ENCODE results near the gene PBX2.

DNA sequence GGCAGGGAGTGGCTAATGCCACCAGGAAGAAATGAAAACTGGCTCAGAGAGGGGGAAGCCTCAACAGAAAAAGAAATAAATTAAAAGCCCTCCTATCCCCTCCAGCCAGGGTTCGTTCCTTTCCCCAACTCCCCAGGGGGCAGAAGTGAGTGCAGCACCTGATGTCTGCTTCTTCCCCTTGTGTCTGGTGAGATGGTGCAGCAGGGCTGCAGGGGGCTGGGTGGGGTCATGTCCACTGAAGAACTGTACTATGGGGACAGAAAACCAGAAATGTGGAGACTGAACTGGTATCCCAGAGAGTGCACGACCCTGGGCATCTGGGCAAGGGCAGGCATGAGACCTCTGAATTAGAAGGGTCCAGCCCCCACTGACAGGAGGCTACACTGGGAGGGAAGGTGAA lies 21.7 kb downstream of the PBX2 start:
- TF ChIP-seq, protein P1, sequence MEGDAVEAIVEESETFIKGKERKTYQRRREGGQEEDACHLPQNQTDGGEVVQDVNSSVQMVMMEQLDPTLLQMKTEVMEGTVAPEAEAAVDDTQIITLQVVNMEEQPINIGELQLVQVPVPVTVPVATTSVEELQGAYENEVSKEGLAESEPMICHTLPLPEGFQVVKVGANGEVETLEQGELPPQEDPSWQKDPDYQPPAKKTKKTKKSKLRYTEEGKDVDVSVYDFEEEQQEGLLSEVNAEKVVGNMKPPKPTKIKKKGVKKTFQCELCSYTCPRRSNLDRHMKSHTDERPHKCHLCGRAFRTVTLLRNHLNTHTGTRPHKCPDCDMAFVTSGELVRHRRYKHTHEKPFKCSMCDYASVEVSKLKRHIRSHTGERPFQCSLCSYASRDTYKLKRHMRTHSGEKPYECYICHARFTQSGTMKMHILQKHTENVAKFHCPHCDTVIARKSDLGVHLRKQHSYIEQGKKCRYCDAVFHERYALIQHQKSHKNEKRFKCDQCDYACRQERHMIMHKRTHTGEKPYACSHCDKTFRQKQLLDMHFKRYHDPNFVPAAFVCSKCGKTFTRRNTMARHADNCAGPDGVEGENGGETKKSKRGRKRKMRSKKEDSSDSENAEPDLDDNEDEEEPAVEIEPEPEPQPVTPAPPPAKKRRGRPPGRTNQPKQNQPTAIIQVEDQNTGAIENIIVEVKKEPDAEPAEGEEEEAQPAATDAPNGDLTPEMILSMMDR (IDR thresholded peaks at IDR 0.05) = no peak
- TF ChIP-seq POLR2A (IDR thresholded peaks at IDR 0.05) (no peak), EP300 (IDR thresholded peaks at IDR 0.05) (no peak)
